ENCODE measurements around the gene GALK1. TPM values are rescaled to one million over a fixed set of nuclear protein-coding genes. Genes with fewer than 3 reads are reported as not detected.
"Not testable (repeated sequence)": the region's sequence is repeated elsewhere in the genome, so short reads cannot be mapped to it uniquely, and the experiment has no call there.

The GALK1 gene
- total RNA-seq, 1 donor from 2014 or later: 90.9 TPM

GRCh38 chr17:75784473-75785015 is 19.6 kb upstream of the GALK1 start, which contains the start of gene UNK:
Gene UNK (plus strand): TSS chr17:75784806. CDS start chr17:75784881, 75 bp downstream.
- peak; percentile 88 for ATAC-seq
- DNase-seq (ENCODE audit: low spot score): peak; percentile 98

GRCh38 chr17:75783803-75784472 is 18.9 kb upstream of the GALK1 start:
- ATAC-seq: peak; percentile 2
- DNase-seq (ENCODE audit: low spot score): peak; percentile 65

- DNase-seq (ENCODE audit: low spot score) (no peak), ATAC-seq (no peak)
Observed at GRCh38 chr17:75783069-75783783, 18.2 kb upstream of the GALK1 start.

- ATAC-seq (no peak), DNase-seq (ENCODE audit: low spot score) (no peak)
Observed at GRCh38 chr17:75779987-75780889, 15.2 kb upstream of the GALK1 start.

GRCh38 chr17:75779250-75779986 is 14.4 kb upstream of the GALK1 start:
- DNase-seq (ENCODE audit: low spot score) (peak; percentile 98), ATAC-seq (peak; percentile 71)

- peak; percentile 75 for DNase-seq (ENCODE audit: low spot score)
- peak; percentile 57 for ATAC-seq
Observed at GRCh38 chr17:75778861-75779249, 13.9 kb upstream of the GALK1 start.

- ATAC-seq; DNase-seq (ENCODE audit: low spot score): not testable (repeated sequence)
Observed at GRCh38 chr17:75778066-75778860, 13.3 kb upstream of the GALK1 start.

GRCh38 chr17:75777296-75777922 is 12.4 kb upstream of the GALK1 start:
- ATAC-seq (no peak), DNase-seq (ENCODE audit: low spot score) (peak; percentile 18)

GRCh38 chr17:75776386-75777295 is 11.6 kb upstream of the GALK1 start:
- DNase-seq (ENCODE audit: low spot score) (peak; percentile 38), ATAC-seq (peak; percentile 6)

- ATAC-seq (no peak), DNase-seq (ENCODE audit: low spot score) (no peak)
Observed at GRCh38 chr17:75774991-75775668, 10.1 kb upstream of the GALK1 start.

GRCh38 chr17:75774471-75774990 is 9.5 kb upstream of the GALK1 start:
- DNase-seq (ENCODE audit: low spot score) (no peak), ATAC-seq (no peak)

- no peak for DNase-seq (ENCODE audit: low spot score)
- no peak for ATAC-seq
Observed at GRCh38 chr17:75773808-75774470, 8.9 kb upstream of the GALK1 start.

- ATAC-seq: no peak
Observed at GRCh38 chr17:75773121-75773807, 8.3 kb upstream of the GALK1 start.

GRCh38 chr17:75771334-75772281 is 6.6 kb upstream of the GALK1 start:
- ATAC-seq (peak; percentile 66), DNase-seq (ENCODE audit: low spot score) (peak; percentile 82)

More at GRCh38 chr17:75773121-75773807, 8.3 kb upstream of the GALK1 start:
- DNase-seq (ENCODE audit: low spot score): no peak

GRCh38 chr17:75769536-75769935 is 4.5 kb upstream of the GALK1 start:
- ATAC-seq (peak; percentile 8), DNase-seq (ENCODE audit: low spot score) (peak; percentile 42)

Data from left lobe of liver (tissue), 2 donors.